Neural cell (in vitro differentiated cells): ENCODE results near the gene SUFU. TPM values are rescaled to one million over a fixed set of nuclear protein-coding genes. Genes with fewer than 3 reads are reported as not detected.

Source experiments
- H2AFZ ChIP-seq: fragments of 200-600, 300-800 bp; sonication (generic), shearing (Covaris generic); 2 replicates; pipeline ENCODE4 v1.6.0; 2014; ENCODE audit warnings: low read depth, mild to moderate bottlenecking, antibody characterized with exemption, low read length, moderate library complexity
- H3F3A ChIP-seq: fragments of 200-600 bp; shearing (Covaris generic); 2 replicates; pipeline ENCODE4 v1.6.1; 2016; ENCODE audit warnings: mild to moderate bottlenecking, moderate library complexity, mixed read lengths, antibody characterized with exemption, low read length; ENCODE audit not compliant: insufficient read depth, poor library complexity, severe bottlenecking
- H3K27ac ChIP-seq: fragments of 200-600, 300-800 bp; sonication (generic), shearing (Covaris generic); 2 replicates; pipeline ENCODE4 v1.5.1; 2014; ENCODE audit warnings: mild to moderate bottlenecking, low read length, moderate library complexity
- H3K27me3 ChIP-seq: fragments of 300-800, 200-600 bp; sonication (generic), shearing (Covaris generic); 2 replicates; pipeline ENCODE4 v1.6.0; 2014; ENCODE audit warnings: mild to moderate bottlenecking, low read depth, low read length, moderate library complexity; ENCODE audit not compliant: insufficient read depth
- H3K36me3 ChIP-seq: fragments of 300-800, 200-600 bp; sonication (generic), shearing (Covaris generic); 2 replicates; pipeline ENCODE4 v1.5.1; 2014; ENCODE audit warnings: mild to moderate bottlenecking, antibody characterized with exemption, low read length, moderate library complexity; ENCODE audit not compliant: insufficient read depth
- H3K4me2 ChIP-seq: fragments of 300-800, 200-600 bp; sonication (generic), shearing (Covaris generic); 2 replicates; pipeline ENCODE4 v1.6.0; 2014; ENCODE audit warnings: mild to moderate bottlenecking, low read length
- H3K4me3 ChIP-seq: fragments of 300-800, 200-600 bp; sonication (generic), shearing (Covaris generic); 2 replicates; pipeline ENCODE4 v1.5.1; 2014; ENCODE audit warnings: mild to moderate bottlenecking, low read length, moderate library complexity
- H3K79me2 ChIP-seq: fragments of 200-600 bp; shearing (Covaris generic); replicated peaks from 2 replicates; pipeline ENCODE4 v1.6.0; 2014; ENCODE audit warnings: mild to moderate bottlenecking, low read length, moderate library complexity; ENCODE audit not compliant: insufficient read depth
- H3K9ac ChIP-seq: fragments of 300-800, 200-600 bp; sonication (generic), shearing (Covaris generic); 2 replicates; pipeline ENCODE4 v1.6.1; 2016; ENCODE audit warnings: mild to moderate bottlenecking, low read length, mixed read lengths
- H3K9me2 ChIP-seq: fragments of 200-600 bp; shearing (Covaris generic); 2 replicates; pipeline ENCODE4 v1.6.1; 2016; ENCODE audit warnings: mild to moderate bottlenecking, low read length, mixed read lengths; ENCODE audit not compliant: insufficient read depth
- H3K9me3 ChIP-seq: fragments of 200-600, 300-800 bp; sonication (generic), shearing (Covaris generic); 2 replicates; pipeline ENCODE4 v1.6.1; 2016; ENCODE audit warnings: mild to moderate bottlenecking, mixed run types, low read length, moderate library complexity, mixed read lengths
- H4K20me1 ChIP-seq: fragments of 200-600 bp; shearing (Covaris generic); 2 replicates; pipeline ENCODE4 v1.6.1; 2016; ENCODE audit warnings: mild to moderate bottlenecking, mixed run types; ENCODE audit not compliant: insufficient read depth
- EZH2 ChIP-seq: fragments of 200-600, 300-800 bp; shearing (Covaris generic), sonication (generic); IDR thresholded peaks from 2 replicates; pipeline ENCODE4 v1.6.1; 2014; ENCODE audit warnings: antibody characterized with exemption, low read length, borderline replicate concordance, mild to moderate bottlenecking; ENCODE audit not compliant: insufficient read depth, poor library complexity, severe bottlenecking
- POLR2AphosphoS5 ChIP-seq: IDR thresholded peaks from 2 replicates; pipeline ENCODE4 v1.6.1; 2012
- RAD21 ChIP-seq: fragments of 450-650 bp; conservative IDR thresholded peaks from 2 replicates; pipeline ENCODE4 v1.6.1; 2014; ENCODE audit warnings: antibody characterized with exemption, mild to moderate bottlenecking, moderate library complexity
- TAF1 ChIP-seq: IDR thresholded peaks from 2 replicates; pipeline ENCODE4 v1.6.1; 2012; ENCODE audit warnings: low read depth
- polyA plus RNA-seq: library from polyadenylated mRNA; depleted of rRNA; stranded (reverse); fragments of >200 nt; gene quantifications from 2 replicates; pipeline ENCODE4 v1.2.3, GENCODE V29; 2014
- small RNA-seq, 3 experiments: library from RNA; depleted of rRNA; stranded (forward); fragments of <200 nt; gene quantifications; one replicate each; pipeline ENCODE3, GENCODE V24; 2012
- TF ChIP-seq, protein P1 (sequence below): fragments of 450-650 bp; IDR thresholded peaks from 2 replicates; pipeline ENCODE4 v1.5.1; 2014; ENCODE audit warnings: antibody characterized with exemption, mild to moderate bottlenecking, moderate library complexity; ENCODE audit not compliant: poor library complexity, severe bottlenecking

Gene SUFU
- polyA plus RNA-seq, 1 donor from 2014 or later = 4.8 TPM

DNA sequence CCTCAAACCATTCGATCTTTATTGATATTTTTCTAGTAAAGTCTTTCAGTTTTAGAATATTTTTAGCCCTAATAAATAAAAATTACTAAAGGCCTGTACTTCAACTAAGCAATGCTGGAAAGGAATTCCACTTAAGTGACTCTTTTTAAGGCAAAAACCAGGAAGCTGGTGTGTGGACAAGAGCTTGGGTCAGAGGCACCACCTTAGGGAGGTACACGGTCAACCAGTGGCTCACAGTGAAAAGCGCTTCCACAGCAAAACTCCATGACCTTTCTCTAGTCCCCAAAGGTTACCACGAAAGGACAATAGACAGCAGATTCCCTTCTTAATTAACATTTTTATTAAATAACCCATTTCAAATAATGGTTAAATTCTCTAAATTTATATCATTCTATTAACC lies 179.2 kb downstream of the SUFU start:
- H3K9me3 ChIP-seq = no peaks in the 10 kb centered on the region
- H3K36me3 ChIP-seq = peaks cover 5% of the 10 kb centered on the region
- no peak overlapping the region for H3K27ac ChIP-seq
- no peaks in the 10 kb centered on the region for H4K20me1 ChIP-seq
- no peaks in the 10 kb centered on the region for H3F3A ChIP-seq
- no peak overlapping the region for H2AFZ ChIP-seq
- H3K79me2 ChIP-seq = no peaks in the 10 kb centered on the region
- no peak overlapping the region for H3K4me3 ChIP-seq
- no peak overlapping the region for H3K9ac ChIP-seq
- no peaks in the 10 kb centered on the region for H3K27me3 ChIP-seq
- no peaks in the 10 kb centered on the region for H3K9me2 ChIP-seq
- H3K4me2 ChIP-seq = no peak overlapping the region
- TF ChIP-seq TAF1 (no peak), EZH2 (no peak), RAD21 (no peak), POLR2AphosphoS5 (no peak)
- TF ChIP-seq, protein P1, sequence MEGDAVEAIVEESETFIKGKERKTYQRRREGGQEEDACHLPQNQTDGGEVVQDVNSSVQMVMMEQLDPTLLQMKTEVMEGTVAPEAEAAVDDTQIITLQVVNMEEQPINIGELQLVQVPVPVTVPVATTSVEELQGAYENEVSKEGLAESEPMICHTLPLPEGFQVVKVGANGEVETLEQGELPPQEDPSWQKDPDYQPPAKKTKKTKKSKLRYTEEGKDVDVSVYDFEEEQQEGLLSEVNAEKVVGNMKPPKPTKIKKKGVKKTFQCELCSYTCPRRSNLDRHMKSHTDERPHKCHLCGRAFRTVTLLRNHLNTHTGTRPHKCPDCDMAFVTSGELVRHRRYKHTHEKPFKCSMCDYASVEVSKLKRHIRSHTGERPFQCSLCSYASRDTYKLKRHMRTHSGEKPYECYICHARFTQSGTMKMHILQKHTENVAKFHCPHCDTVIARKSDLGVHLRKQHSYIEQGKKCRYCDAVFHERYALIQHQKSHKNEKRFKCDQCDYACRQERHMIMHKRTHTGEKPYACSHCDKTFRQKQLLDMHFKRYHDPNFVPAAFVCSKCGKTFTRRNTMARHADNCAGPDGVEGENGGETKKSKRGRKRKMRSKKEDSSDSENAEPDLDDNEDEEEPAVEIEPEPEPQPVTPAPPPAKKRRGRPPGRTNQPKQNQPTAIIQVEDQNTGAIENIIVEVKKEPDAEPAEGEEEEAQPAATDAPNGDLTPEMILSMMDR = no peak

Small RNAs within 50 kb of the gene (small RNA-seq; reads per million reads assigned to genes)
- 0.07 to 0.73 (median 0.26) reads per million in 3 experiments for gene RNU6-43P

Other genes with a start within 250 kb of the SUFU start
- 0.30 and 0.34 TPM in 2 replicates for gene NFKB2, start 108.3 kb upstream of the SUFU start, polyA plus RNA-seq
- gene PSD, start 85.2 kb upstream of the SUFU start, polyA plus RNA-seq = 68.8 and 84.3 TPM in 2 replicates
- gene FBXL15, start 83.1 kb upstream of the SUFU start, polyA plus RNA-seq = 27.5 and 37.8 TPM in 2 replicates
- gene CUEDC2, start 71.4 kb upstream of the SUFU start, polyA plus RNA-seq = 169 and 194 TPM in 2 replicates
- gene C10orf95, start 52.4 kb upstream of the SUFU start, polyA plus RNA-seq = not detected in 2 replicates
- gene ACTR1A, start 1.3 kb upstream of the SUFU start, polyA plus RNA-seq = 316 and 347 TPM in 2 replicates
- 47.5 and 59.2 TPM in 2 replicates for gene TRIM8, start 140.5 kb downstream of the SUFU start, polyA plus RNA-seq
- gene ARL3, start 210.4 kb downstream of the SUFU start, polyA plus RNA-seq = 51.9 and 56.0 TPM in 2 replicates
- gene SFXN2, start 210.7 kb downstream of the SUFU start, polyA plus RNA-seq = 14.9 and 16.0 TPM in 2 replicates
- gene WBP1L, start 240.0 kb downstream of the SUFU start, polyA plus RNA-seq = 20.8 and 22.2 TPM in 2 replicates